ENCODE data around the gene SMIM10L2A.
"Not testable (repeated sequence)": the region's sequence is repeated elsewhere in the genome, so short reads cannot be mapped to it uniquely, and the experiment has no call there.

Gene SMIM10L2A

GRCh38 chrX:135420831-135421230 lies 913 bp upstream of the SMIM10L2A start:
- no peak for DNase-seq

- peak; percentile 56 for DNase-seq
These were observed 210 bp upstream of the SMIM10L2A start for GRCh38 chrX:135421537-135421931.

- DNase-seq: not testable (repeated sequence)
These were observed 1.0 kb downstream of the SMIM10L2A start for GRCh38 chrX:135422810-135423168.

- DNase-seq: not testable (repeated sequence)
These were observed 1.6 kb downstream of the SMIM10L2A start for GRCh38 chrX:135423173-135423864.

GRCh38 chrX:135424469-135424868 lies 2.7 kb downstream of the SMIM10L2A start:
- DNase-seq: no peak

GRCh38 chrX:135425026-135425965 lies 3.6 kb downstream of the SMIM10L2A start:
- DNase-seq: no peak

- DNase-seq: no peak
These were observed 7.7 kb downstream of the SMIM10L2A start for GRCh38 chrX:135429429-135429828.

- no peak for DNase-seq
These were observed 10.1 kb downstream of the SMIM10L2A start for GRCh38 chrX:135431886-135432285.

- no peak for DNase-seq
These were observed 10.7 kb downstream of the SMIM10L2A start for GRCh38 chrX:135432453-135432852.

GRCh38 chrX:135432881-135433521 lies 11.3 kb downstream of the SMIM10L2A start:
- no peak for DNase-seq

- no peak for DNase-seq
These were observed 11.9 kb downstream of the SMIM10L2A start for GRCh38 chrX:135433531-135434257.

- DNase-seq: no peak
These were observed 12.8 kb downstream of the SMIM10L2A start for GRCh38 chrX:135434258-135435138.

- DNase-seq: no peak
These were observed 13.6 kb downstream of the SMIM10L2A start for GRCh38 chrX:135435139-135435922.

- no peak for DNase-seq
These were observed 14.2 kb downstream of the SMIM10L2A start for GRCh38 chrX:135435933-135436332.

- DNase-seq: no peak
These were observed 14.7 kb downstream of the SMIM10L2A start for GRCh38 chrX:135436456-135436855.

- no peak for DNase-seq
These were observed 15.5 kb downstream of the SMIM10L2A start for GRCh38 chrX:135436966-135437866.

GRCh38 chrX:135437867-135438733 lies 16.4 kb downstream of the SMIM10L2A start:
- no peak for DNase-seq

GRCh38 chrX:135438734-135439043 lies 16.9 kb downstream of the SMIM10L2A start:
- DNase-seq: no peak

Measured in right kidney (tissue), 1 donor.